HG03064 (cell line): ENCODE measurements around the gene NR2F1-AS1.
"Not testable (repeated sequence)": the region's sequence is repeated elsewhere in the genome, so short reads cannot be mapped to it uniquely, and the experiment has no call there.

Experiments
- ATAC-seq: cut with Tn5 transposase; IDR thresholded peaks from one replicate; pipeline ENCODE4 v1.9.1; 2021; ENCODE audit warnings: low read depth; ENCODE audit not compliant: unreplicated experiment

NR2F1-AS1 gene

DNA sequence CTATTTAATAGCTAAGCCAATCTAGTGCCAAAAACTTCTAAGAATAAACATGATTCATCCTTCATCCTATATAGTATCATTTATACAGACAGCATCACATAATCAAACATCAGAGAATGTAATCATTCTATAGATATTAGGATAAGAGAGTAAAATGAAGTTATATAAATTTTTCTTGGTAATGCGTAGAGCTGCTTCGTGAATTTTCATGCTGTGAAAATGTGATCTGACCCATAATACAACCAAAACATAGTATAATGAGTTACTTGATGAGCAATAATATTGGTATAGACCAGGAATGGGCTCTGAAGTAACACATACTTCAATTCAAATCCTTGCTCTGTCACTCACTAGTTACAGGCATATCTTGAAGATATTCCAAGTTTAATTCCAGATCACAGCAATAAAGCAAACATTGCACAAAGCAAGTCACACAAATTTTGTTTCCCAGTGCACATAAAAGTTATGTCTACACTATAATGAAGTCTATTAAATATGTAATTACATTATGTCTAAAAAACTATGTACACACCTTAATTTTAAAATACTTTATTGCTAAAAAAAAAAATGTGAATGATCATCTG is 23.9 kb downstream of the NR2F1-AS1 start:
- ATAC-seq: no peak

DNA sequence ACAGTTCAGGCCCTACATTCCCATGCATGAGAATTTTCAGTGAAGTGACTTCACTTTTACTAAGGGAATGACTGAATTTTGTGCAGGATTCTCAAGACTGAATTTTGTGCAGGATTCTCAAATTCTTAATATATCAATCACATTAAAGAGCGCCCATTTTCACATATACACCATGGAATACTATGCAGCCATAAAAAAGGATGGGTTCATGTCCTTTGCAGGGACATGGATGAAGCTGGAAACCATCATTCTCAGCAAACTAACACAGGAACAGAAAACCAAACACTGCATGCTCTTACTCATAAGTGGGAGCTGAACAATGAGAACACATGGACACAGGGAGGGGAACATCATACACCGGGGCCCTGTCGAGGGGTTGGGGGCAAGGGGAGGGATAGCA is 31.4 kb downstream of the NR2F1-AS1 start:
- ATAC-seq: not testable (repeated sequence)

GRCh38 chr5:93545872-93546271 is 35.1 kb downstream of the NR2F1-AS1 start:
- ATAC-seq: no peak

DNA sequence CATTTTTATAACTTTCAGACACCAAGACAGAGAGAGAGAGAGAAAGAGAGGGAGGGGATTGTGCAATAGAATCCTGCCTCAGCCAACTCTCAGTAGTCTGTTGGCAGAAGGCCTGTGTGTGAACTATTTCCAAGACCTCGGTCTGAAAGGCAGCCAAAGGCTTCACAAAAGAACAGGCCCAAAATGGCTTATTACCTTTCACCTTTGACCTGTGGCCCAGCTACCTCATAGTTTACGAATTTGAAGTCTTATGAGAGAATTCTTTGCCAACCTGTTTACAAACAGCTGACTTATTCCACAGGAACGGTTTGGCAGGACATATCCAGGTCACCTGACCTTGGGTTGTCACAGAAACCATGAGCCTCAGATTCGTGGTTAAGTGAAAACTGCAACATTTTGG is 48.6 kb downstream of the NR2F1-AS1 start:
- ATAC-seq: no peak

DNA sequence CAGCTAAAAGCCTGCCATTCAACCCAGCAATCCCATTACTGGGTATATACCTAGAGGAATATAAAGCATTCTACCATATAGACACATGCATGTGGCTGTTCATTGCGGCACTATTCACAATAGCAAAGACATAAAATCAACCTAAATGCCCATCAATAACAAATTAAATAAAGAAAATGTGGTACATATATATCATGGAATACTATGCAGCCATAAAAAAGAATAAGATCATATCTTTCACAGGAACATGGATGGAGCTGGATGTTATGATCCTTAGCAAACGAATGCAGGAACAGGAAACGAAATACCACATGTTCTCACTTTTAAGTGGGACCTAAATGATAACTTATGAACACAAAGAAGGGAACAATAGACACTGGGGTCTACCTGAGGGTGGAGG is 59.2 kb downstream of the NR2F1-AS1 start:
- ATAC-seq: not testable (repeated sequence)

DNA sequence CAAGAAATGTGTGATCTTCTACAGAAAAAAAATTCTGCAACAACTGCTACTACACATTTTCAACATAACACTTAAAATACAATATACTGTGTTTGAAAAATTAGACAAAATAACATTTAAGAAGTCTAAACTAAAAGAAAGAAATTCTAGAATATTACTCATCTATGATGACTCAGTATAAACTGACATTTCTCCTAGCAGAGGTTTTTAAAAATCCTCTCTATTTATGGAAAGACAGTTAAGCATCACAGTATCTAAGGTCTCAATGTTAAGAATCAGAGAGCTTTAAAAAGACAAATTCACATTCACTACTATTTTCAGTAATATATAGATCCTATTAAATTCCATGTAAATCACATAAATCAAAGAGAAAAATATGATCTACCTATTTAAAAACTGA is 61.3 kb downstream of the NR2F1-AS1 start:
- no peak for ATAC-seq

DNA sequence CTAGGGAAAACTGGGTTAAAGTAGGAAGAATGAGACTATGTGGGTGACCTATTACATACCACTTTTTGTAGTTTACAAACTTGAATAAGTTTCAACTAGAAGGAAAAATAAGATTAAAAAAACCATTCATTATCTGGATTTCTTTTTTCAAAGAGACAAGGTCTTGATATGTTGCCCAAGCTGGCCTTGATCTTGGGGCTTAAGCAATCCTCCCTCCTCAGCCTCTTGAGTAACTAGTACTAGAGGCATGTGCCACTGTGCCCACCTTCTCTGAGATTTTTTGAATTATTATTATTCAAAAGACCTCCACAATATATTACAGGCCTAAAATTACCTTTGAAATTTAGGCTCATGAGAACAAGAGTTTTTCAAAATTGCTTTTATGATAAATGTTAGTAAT is 63.2 kb downstream of the NR2F1-AS1 start:
- ATAC-seq: no peak

DNA sequence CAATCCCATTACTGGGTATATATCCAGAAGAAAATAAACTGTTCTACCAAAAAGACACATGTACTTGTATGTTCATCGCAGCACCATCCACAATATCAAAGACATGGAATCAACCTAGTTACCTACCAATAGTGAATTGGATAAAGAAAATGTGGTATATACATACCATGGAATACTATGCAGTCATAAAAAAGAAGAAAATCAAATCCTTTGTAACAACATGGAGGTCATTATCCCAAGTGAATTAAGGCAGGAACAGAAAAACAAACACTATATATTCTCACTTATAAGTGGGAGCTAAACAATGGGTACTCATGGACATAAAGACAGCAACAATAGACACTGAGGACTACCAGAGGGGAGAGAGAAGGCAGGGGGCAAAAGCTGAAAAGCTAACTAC is 67.7 kb downstream of the NR2F1-AS1 start:
- ATAC-seq: no peak

- no peak for ATAC-seq
These were observed 68.2 kb downstream of the NR2F1-AS1 start for GRCh38 chr5:93512799-93513198.

- no peak for ATAC-seq
These were observed 69.6 kb downstream of the NR2F1-AS1 start for GRCh38 chr5:93511445-93511844.

GRCh38 chr5:93510626-93511380 is 70.2 kb downstream of the NR2F1-AS1 start:
- ATAC-seq: no peak

DNA sequence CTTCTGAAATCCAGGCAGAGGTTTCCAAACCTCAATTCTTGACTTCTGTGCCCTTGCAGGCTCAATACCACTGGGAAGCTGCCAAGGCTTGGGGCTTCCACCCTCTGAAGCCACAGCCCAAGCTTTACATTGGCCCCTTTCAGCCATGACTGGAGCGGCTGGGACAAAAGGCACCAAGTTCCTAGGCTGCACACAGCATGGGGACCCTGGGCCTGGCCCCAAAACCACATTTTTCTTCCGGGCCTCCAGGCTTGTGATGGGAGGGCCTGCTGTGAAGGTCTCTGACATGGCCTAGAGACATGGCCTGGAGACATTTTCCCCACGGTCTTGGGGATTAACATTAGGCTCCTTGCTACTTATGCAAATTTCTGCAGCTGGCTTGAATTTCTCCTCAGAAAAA is 75.5 kb downstream of the NR2F1-AS1 start:
- not testable (repeated sequence) for ATAC-seq

- no peak for ATAC-seq
These were observed 77.4 kb downstream of the NR2F1-AS1 start for GRCh38 chr5:93503598-93504067.

DNA sequence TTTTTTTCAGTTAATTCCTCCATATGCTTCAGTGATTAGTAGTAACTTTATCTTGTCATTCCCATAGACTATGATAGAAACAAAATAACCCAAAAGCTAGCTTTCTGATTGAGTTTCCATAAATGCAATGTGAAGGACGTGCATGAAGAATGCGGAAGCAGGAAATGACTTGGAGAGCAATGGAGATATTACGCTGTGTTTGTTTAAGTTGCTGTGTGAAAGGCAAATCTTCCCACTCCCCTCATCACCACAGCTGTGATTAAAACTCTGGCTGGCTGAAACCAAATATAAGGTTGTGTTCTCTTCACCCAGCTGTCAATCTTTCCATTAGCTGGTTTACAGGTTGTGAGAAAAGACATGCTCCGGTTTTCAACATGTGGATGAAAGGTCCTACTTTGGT is 83.9 kb downstream of the NR2F1-AS1 start:
- ATAC-seq: no peak

GRCh38 chr5:93479982-93480509 is 101.0 kb downstream of the NR2F1-AS1 start:
- ATAC-seq: no peak

DNA sequence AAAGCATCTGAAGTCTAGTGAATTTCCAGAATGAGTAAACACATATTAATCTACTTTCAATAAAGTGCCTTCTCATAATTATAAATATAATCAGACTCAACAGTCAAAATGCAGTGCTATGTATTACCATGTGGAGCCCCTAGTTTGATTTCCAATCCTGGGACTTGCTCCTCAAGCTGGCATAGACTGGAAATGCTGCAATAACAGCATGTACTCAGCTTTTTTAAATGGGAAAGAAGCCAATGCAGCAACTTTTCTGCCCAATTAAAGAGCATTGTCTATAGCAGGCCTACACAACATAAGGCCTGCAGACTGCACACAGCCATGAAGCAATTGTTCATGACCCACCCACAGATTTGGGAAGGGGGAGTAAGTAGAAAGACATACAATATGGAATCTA is 103.2 kb downstream of the NR2F1-AS1 start:
- no peak for ATAC-seq

GRCh38 chr5:93476251-93476742 is 104.7 kb downstream of the NR2F1-AS1 start:
- no peak for ATAC-seq

DNA sequence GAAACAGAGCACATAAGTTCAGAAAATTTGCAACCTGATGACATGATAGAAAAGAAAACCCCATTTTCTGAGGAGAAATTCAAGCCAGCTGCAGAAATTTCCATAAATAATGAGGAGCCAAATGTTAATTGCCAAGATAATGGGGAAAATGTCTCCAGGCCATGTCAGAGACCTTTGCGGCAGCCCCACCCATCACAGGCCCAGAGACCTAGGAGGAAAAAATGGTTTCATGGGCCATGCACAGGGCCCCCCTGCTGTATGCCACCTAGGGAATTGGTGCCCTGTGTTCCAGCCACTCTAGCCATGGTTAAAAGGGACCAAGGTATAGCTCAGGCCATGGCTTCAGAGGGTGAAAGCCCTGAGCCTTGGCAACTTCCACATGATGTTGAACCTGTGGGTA is 118.1 kb downstream of the NR2F1-AS1 start:
- ATAC-seq: no peak

- no peak for ATAC-seq
These were observed 119.3 kb downstream of the NR2F1-AS1 start for GRCh38 chr5:93461756-93462155.

- no peak for ATAC-seq
These were observed 120.7 kb downstream of the NR2F1-AS1 start for GRCh38 chr5:93460286-93460685.

DNA sequence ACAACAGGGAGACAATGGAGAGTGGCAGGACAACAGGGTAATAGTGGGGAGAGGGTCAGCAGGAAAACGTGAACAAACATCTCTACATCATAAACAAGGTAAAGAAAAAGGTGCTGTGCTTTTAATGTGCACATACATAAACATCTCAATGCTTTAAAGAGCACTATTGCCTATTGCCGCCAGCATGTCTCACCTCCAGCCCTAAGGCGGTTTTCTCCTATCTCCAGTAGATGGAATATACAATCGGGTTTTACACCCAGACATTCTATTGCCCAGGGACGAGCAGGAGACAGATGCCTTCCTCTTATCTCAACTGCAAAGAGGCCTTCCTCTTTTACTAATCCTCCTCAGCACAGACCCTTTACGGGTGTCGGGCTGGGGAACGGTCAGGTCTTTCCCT is 124.2 kb downstream of the NR2F1-AS1 start:
- ATAC-seq: not testable (repeated sequence)

DNA sequence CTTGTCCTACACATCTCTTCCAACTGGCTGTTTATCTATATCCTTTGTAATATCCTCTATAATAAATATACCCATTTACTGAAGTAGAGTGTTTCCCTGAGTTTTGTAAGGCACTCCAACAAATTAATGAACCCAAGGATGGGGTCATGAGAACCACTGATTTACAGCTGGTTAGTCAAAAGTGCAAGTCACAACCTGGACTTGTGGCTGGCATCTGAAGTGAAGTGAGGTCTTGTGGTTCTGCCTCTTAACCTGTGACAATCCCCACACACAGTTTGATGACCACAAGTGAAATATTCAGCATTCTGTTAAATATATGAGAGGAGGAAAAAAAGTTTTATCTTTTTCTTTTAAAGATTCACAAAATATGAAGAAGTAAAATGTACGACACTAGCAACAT is 126.1 kb downstream of the NR2F1-AS1 start:
- no peak for ATAC-seq
